HepG2 (cell line): ENCODE measurements around the gene CIROP. TPM values are rescaled to one million over a fixed set of nuclear protein-coding genes. Genes with fewer than 3 reads are reported as not detected.

ENCODE experiments used
- ATRX ChIP-seq: sonication (generic); formaldehyde crosslinking; IDR thresholded peaks from 2 replicates; pipeline ENCODE4 v1.4.0; 2020; ENCODE audit warnings: missing genetic modification reagents, borderline replicate concordance
- CBFB ChIP-seq: sonication (generic); formaldehyde crosslinking; IDR thresholded peaks from 2 replicates; pipeline ENCODE4 v1.4.0; 2020; ENCODE audit warnings: missing genetic modification reagents
- FOXK1 ChIP-seq: sonication (generic); formaldehyde crosslinking; IDR thresholded peaks from 2 replicates; pipeline ENCODE4 v1.4.0; 2020; ENCODE audit warnings: low read depth, missing genetic modification reagents, borderline replicate concordance
- HNRNPH1 ChIP-seq: fragments of 200-400 bp; formaldehyde crosslinking; optimal IDR thresholded peaks from 2 replicates; pipeline ENCODE3; 2017; ENCODE audit warnings: mild to moderate bottlenecking, low read depth, low read length
- JUND ChIP-seq: sonication (generic); formaldehyde crosslinking; IDR thresholded peaks from 2 replicates; pipeline ENCODE4 v1.8.0; 2022; ENCODE audit warnings: mild to moderate bottlenecking, missing genetic modification reagents
- MAFG ChIP-seq: sonication (generic); formaldehyde crosslinking; IDR thresholded peaks from 2 replicates; pipeline ENCODE4 v1.5.1; 2020; ENCODE audit warnings: mild to moderate bottlenecking, missing genetic modification reagents
- PCBP2 ChIP-seq: fragments of 200-400 bp; formaldehyde crosslinking; optimal IDR thresholded peaks from 2 replicates; pipeline ENCODE3; 2018; ENCODE audit warnings: low read length, low read depth; ENCODE audit not compliant: poor library complexity, severe bottlenecking
- TP53 ChIP-seq: sonication (generic); formaldehyde crosslinking; conservative IDR thresholded peaks from 2 replicates; pipeline ENCODE4 v1.4.0; 2020; ENCODE audit warnings: missing genetic modification reagents
- ZFAT ChIP-seq: sonication (generic); formaldehyde crosslinking; conservative IDR thresholded peaks from 2 replicates; pipeline ENCODE4 v1.8.1; 2023; ENCODE audit warnings: missing genetic modification reagents, inconsistent platforms
- ZNF782 ChIP-seq: sonication (generic); formaldehyde crosslinking; IDR thresholded peaks from 2 replicates; pipeline ENCODE4 v1.4.0; 2020; ENCODE audit warnings: missing genetic modification reagents, mild to moderate bottlenecking, borderline replicate concordance
- polyA plus RNA-seq, 8 experiments: library from polyadenylated mRNA; depleted of rRNA in 3 of 8; stranded (reverse) in 7 of 8; unstranded in 1 of 8; fragments of >200 nt; fragmentation: Illumina TruSeq in 4 of 8; extraction: Trizol in 4 of 8; gene quantifications; 2 replicates each; pipeline versions ENCODE4 v1.2.1 to v1.2.3, GENCODE V29; 2011 to 2016; ENCODE audit warnings: low read depth in 4 of 8, missing spikeins in 1 of 8, mixed read lengths in 1 of 8; ENCODE audit not compliant: insufficient read depth in 1 of 8
- total RNA-seq, 5 experiments: library from RNA; depleted of rRNA; stranded (reverse); fragments of >200 nt; fragmentation: Illumina TruSeq; extraction: Trizol; gene quantifications; 2 replicates each; pipeline ENCODE4 v1.2.3, GENCODE V29; 2016; ENCODE audit warnings: low read depth in 1 of 5
- TF ChIP-seq, protein P1 (sequence below): sonication (generic); formaldehyde crosslinking; IDR thresholded peaks from one replicate; pipeline ENCODE4 v1.5.1; 2020; ENCODE audit warnings: mild to moderate bottlenecking, missing genetic modification reagents; ENCODE audit errors: not compliant biosample characterization
- TF ChIP-seq, protein P2 (sequence below): sonication (generic); formaldehyde crosslinking; IDR thresholded peaks from 2 replicates; pipeline ENCODE4 v1.4.0; 2020; ENCODE audit warnings: missing genetic modification reagents
- TF ChIP-seq, protein P3 (sequence below): sonication (generic); formaldehyde crosslinking; IDR thresholded peaks from 2 replicates; pipeline ENCODE4 v1.4.0; 2020; ENCODE audit warnings: missing genetic modification reagents
- TF ChIP-seq, protein P4 (sequence below): sonication (generic); formaldehyde crosslinking; IDR thresholded peaks from 2 replicates; pipeline ENCODE4 v1.9.0; 2021; ENCODE audit warnings: missing genetic modification reagents, borderline replicate concordance

Gene CIROP
- total and polyA plus RNA-seq, 2 of the 13 experiments (the other 11 are each of a cell fraction or from before 2014, with no cell fraction given): 0.07 TPM; not detected in 1

DNA sequence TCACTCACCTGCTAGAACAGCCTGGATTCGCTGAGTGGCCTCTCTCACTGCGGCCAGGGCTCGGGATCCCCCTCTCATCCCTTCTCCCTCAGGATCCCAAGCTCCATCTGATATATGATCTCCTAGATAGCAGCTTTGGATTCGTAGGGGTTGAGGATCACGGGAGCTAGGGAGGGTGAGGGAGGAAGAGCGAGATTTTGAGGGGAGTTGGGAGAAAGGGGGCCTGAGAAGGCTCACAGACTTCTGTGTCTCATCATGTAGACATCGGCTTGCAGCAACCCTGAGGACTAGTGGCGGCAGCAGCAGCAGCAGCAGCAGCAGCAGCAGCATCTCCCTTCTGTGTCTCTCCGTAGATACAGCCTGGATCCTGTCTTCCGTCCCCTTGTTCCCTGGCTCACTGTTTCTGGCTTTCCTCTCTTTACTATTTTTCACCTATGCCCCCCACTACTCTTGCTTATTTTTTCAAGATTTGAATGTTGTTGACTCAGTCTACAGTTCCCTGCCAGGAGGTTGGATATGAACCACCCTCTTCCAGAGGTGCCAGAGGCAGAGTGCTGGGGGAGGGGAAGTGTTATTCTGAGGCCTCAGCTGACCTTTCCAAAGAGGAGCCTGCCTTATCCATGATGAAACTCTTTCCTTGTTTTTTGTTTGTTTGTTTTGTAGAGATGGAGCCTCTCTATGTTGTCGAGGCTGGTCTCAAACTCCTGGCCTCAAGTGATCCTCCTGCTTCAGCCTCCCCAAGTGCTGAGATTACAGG is at the start of gene CIROP (continued):
- TF ChIP-seq, protein P1, sequence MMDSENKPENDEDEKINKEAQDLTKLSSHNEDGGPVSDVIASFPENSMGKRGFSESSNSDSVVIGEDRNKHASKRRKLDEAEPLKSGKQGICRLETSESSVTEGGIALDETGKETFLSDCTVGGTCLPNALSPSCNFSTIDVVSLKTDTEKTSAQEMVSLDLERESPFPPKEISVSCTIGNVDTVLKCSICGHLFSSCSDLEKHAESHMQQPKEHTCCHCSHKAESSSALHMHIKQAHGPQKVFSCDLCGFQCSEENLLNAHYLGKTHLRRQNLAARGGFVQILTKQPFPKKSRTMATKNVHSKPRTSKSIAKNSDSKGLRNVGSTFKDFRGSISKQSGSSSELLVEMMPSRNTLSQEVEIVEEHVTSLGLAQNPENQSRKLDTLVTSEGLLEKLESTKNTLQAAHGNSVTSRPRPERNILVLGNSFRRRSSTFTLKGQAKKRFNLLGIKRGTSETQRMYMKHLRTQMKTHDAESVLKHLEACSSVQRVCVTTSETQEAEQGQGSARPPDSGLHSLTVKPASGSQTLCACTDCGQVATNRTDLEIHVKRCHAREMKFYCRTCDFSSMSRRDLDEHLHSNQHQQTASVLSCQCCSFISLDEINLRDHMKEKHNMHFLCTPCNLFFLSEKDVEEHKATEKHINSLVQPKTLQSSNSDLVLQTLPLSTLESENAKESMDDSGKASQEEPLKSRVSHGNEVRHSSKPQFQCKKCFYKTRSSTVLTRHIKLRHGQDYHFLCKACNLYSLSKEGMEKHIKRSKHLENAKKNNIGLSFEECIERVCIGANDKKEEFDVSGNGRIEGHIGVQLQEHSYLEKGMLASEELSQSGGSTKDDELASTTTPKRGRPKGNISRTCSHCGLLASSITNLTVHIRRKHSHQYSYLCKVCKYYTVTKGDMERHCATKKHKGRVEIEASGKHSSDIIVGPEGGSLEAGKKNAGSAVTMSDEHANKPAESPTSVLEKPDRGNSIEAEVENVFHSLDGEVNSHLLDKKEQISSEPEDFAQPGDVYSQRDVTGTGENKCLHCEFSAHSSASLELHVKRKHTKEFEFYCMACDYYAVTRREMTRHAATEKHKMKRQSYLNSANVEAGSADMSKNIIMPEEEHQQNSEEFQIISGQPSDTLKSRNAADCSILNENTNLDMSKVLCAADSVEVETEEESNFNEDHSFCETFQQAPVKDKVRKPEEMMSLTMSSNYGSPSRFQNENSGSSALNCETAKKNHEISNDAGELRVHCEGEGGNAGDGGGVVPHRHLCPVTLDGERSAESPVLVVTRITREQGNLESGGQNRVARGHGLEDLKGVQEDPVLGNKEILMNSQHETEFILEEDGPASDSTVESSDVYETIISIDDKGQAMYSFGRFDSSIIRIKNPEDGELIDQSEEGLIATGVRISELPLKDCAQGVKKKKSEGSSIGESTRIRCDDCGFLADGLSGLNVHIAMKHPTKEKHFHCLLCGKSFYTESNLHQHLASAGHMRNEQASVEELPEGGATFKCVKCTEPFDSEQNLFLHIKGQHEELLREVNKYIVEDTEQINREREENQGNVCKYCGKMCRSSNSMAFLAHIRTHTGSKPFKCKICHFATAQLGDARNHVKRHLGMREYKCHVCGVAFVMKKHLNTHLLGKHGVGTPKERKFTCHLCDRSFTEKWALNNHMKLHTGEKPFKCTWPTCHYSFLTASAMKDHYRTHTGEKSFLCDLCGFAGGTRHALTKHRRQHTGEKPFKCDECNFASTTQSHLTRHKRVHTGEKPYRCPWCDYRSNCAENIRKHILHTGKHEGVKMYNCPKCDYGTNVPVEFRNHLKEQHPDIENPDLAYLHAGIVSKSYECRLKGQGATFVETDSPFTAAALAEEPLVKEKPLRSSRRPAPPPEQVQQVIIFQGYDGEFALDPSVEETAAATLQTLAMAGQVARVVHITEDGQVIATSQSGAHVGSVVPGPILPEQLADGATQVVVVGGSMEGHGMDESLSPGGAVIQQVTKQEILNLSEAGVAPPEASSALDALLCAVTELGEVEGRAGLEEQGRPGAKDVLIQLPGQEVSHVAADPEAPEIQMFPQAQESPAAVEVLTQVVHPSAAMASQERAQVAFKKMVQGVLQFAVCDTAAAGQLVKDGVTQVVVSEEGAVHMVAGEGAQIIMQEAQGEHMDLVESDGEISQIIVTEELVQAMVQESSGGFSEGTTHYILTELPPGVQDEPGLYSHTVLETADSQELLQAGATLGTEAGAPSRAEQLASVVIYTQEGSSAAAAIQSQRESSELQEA (CRISPR knock-in tag): no peak
- TF ChIP-seq HNRNPH1 (no peak), CBFB (CRISPR knock-in tag) (no peak; the same call in 1 of the 2 replicates), MAFG (CRISPR knock-in tag) (no peak), FOXK1 (CRISPR knock-in tag) (0 out of 2 replicates have a peak, but pooled peaks have one; percentile 35), ZFAT (CRISPR knock-in tag) (no peak), ZNF782 (CRISPR knock-in tag) (no peak), JUND (CRISPR knock-in tag) (0 out of 2 replicates have a peak, but pooled peaks have one; percentile 38), PCBP2 (peak; percentile 53), TP53 (no peak), ATRX (no peak)
- TF ChIP-seq, protein P2, sequence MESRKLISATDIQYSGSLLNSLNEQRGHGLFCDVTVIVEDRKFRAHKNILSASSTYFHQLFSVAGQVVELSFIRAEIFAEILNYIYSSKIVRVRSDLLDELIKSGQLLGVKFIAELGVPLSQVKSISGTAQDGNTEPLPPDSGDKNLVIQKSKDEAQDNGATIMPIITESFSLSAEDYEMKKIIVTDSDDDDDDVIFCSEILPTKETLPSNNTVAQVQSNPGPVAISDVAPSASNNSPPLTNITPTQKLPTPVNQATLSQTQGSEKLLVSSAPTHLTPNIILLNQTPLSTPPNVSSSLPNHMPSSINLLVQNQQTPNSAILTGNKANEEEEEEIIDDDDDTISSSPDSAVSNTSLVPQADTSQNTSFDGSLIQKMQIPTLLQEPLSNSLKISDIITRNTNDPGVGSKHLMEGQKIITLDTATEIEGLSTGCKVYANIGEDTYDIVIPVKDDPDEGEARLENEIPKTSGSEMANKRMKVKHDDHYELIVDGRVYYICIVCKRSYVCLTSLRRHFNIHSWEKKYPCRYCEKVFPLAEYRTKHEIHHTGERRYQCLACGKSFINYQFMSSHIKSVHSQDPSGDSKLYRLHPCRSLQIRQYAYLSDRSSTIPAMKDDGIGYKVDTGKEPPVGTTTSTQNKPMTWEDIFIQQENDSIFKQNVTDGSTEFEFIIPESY (CRISPR knock-in tag): no peak
- TF ChIP-seq, protein P3, sequence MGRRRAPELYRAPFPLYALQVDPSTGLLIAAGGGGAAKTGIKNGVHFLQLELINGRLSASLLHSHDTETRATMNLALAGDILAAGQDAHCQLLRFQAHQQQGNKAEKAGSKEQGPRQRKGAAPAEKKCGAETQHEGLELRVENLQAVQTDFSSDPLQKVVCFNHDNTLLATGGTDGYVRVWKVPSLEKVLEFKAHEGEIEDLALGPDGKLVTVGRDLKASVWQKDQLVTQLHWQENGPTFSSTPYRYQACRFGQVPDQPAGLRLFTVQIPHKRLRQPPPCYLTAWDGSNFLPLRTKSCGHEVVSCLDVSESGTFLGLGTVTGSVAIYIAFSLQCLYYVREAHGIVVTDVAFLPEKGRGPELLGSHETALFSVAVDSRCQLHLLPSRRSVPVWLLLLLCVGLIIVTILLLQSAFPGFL (CRISPR knock-in tag): no peak
- TF ChIP-seq, protein P4, sequence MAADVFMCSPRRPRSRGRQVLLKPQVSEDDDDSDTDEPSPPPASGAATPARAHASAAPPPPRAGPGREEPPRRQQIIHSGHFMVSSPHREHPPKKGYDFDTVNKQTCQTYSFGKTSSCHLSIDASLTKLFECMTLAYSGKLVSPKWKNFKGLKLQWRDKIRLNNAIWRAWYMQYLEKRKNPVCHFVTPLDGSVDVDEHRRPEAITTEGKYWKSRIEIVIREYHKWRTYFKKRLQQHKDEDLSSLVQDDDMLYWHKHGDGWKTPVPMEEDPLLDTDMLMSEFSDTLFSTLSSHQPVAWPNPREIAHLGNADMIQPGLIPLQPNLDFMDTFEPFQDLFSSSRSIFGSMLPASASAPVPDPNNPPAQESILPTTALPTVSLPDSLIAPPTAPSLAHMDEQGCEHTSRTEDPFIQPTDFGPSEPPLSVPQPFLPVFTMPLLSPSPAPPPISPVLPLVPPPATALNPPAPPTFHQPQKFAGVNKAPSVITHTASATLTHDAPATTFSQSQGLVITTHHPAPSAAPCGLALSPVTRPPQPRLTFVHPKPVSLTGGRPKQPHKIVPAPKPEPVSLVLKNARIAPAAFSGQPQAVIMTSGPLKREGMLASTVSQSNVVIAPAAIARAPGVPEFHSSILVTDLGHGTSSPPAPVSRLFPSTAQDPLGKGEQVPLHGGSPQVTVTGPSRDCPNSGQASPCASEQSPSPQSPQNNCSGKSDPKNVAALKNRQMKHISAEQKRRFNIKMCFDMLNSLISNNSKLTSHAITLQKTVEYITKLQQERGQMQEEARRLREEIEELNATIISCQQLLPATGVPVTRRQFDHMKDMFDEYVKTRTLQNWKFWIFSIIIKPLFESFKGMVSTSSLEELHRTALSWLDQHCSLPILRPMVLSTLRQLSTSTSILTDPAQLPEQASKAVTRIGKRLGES (CRISPR knock-in tag): no peak
